PC-3 (cell line): ENCODE data around the gene MPI. TPM values are rescaled to one million over a fixed set of nuclear protein-coding genes. Genes with fewer than 3 reads are reported as not detected.
"Not testable (repeated sequence)": the region's sequence is repeated elsewhere in the genome, so short reads cannot be mapped to it uniquely, and the experiment has no call there.

Source experiments
- ATAC-seq: fragments of 200-7000 bp; cut with Tn5 transposase; 2 replicates; pipeline ENCODE4 v1.9.1; 2020; ENCODE audit warnings: mild to moderate bottlenecking, moderate library complexity
- BruUV-seq: library from RNA; stranded (reverse); fragments of 400-500 nt; replicated peaks from 2 replicates; lab custom pipeline; 2021; lab: Mats Ljungman, UMichigan
- CTCF ChIA-PET: fragments of 300-600 bp; sonication (Branson Sonifier 250); formaldehyde crosslinking; loops from one replicate; lab custom pipeline; 2022; ENCODE audit warnings: antibody characterized with exemption; lab: Charles Lee
- POLR2A ChIA-PET: fragments of 300-600 bp; sonication (Branson Sonifier 250); formaldehyde crosslinking; loops from one replicate; lab custom pipeline; 2022; ENCODE audit warnings: antibody characterized with exemption; ENCODE audit not compliant: unreplicated experiment; lab: Charles Lee
- DNase-seq: peaks from one replicate; pipeline ENCODE4 v3.0.0-alpha.2; 2015
- H2AFZ ChIP-seq: fragments of 300-600 bp; sonication (generic); 2 replicates; pipeline ENCODE4 v1.6.0; 2016; ENCODE audit warnings: antibody characterized with exemption, low read length
- H3F3A ChIP-seq: fragments of 300-600 bp; sonication (generic); one replicate; pipeline ENCODE4 v1.6.0; 2017; ENCODE audit warnings: antibody characterized with exemption, low read length, control low read depth, mild to moderate bottlenecking; ENCODE audit not compliant: unreplicated experiment
- H3K27ac ChIP-seq: fragments of 300-600 bp; sonication (generic); 2 replicates; pipeline ENCODE4 v1.5.1; 2016; ENCODE audit warnings: mild to moderate bottlenecking, low read length
- H3K27me3 ChIP-seq: fragments of 300-600 bp; sonication (generic); 2 replicates; pipeline ENCODE4 v1.6.1; 2016; ENCODE audit warnings: low read length, mixed read lengths
- H3K36me3 ChIP-seq: fragments of 300-600 bp; sonication (generic); 2 replicates; pipeline ENCODE4 v1.6.1; 2016; ENCODE audit warnings: low read depth, mixed run types, low read length, mixed read lengths
- H3K4me1 ChIP-seq: fragments of 300-600 bp; sonication (generic); 2 replicates; pipeline ENCODE4 v1.5.1; 2016; ENCODE audit warnings: low read length; ENCODE audit not compliant: insufficient read depth
- H3K4me2 ChIP-seq: fragments of 300-600 bp; sonication (generic); 2 replicates; pipeline ENCODE4 v1.6.0; 2016; ENCODE audit warnings: low read length
- H3K4me3 ChIP-seq: fragments of 300-600 bp; sonication (generic); 2 replicates; pipeline ENCODE4 v1.5.1; 2016; ENCODE audit warnings: mild to moderate bottlenecking, low read length, mixed read lengths
- H3K79me2 ChIP-seq: fragments of 300-600 bp; sonication (generic); 2 replicates; pipeline ENCODE4 v1.6.1; 2017; ENCODE audit warnings: low read length, mixed read lengths
- H3K9ac ChIP-seq: fragments of 300-600 bp; sonication (generic); 2 replicates; pipeline ENCODE4 v1.6.0; 2016; ENCODE audit warnings: mild to moderate bottlenecking, low read length
- H3K9me2 ChIP-seq: fragments of 300-600 bp; sonication (generic); replicated peaks from 2 replicates; pipeline ENCODE4 v1.6.1; 2016; ENCODE audit warnings: mixed run types, low read length, mixed read lengths
- H3K9me3 ChIP-seq: fragments of 300-600 bp; sonication (generic); 2 replicates; pipeline ENCODE4 v1.6.1; 2016; ENCODE audit warnings: low read length, mixed read lengths
- H4K20me1 ChIP-seq: fragments of 300-600 bp; sonication (generic); 2 replicates; pipeline ENCODE4 v1.6.1; 2016; ENCODE audit warnings: low read length, mixed read lengths
- CTCF ChIP-seq: fragments of 300-600 bp; sonication (generic); conservative IDR thresholded peaks from 2 replicates; pipeline ENCODE4 v1.5.1; 2017; ENCODE audit warnings: antibody characterized with exemption, low read depth, mild to moderate bottlenecking, low read length
- EZH2 ChIP-seq: fragments of 300-600 bp; sonication (generic); IDR thresholded peaks from one replicate; pipeline ENCODE4 v1.6.1; 2017; ENCODE audit warnings: antibody characterized with exemption, mild to moderate bottlenecking, low read length; ENCODE audit not compliant: unreplicated experiment
- EZH2phosphoT487 ChIP-seq: fragments of 300-600 bp; sonication (generic); IDR thresholded peaks from 2 replicates; pipeline ENCODE4 v1.6.1; 2018; ENCODE audit warnings: mild to moderate bottlenecking, antibody characterized with exemption, low read length, borderline replicate concordance
- intact Hi-C: fragments of 100-400 bp; cut with micrococcal nuclease; formaldehyde crosslinking; loops from 2 replicates; pipeline ENCODE4 v1.9.0; 2023
- total RNA-seq: library from RNA; depleted of rRNA; stranded (reverse); fragments of >200 nt; gene quantifications from 2 replicates; pipeline ENCODE4 v1.2.3, GENCODE V29; 2014

MPI gene
- total RNA-seq, 1 experiment from 2014 or later: 35.2 TPM

DNA sequence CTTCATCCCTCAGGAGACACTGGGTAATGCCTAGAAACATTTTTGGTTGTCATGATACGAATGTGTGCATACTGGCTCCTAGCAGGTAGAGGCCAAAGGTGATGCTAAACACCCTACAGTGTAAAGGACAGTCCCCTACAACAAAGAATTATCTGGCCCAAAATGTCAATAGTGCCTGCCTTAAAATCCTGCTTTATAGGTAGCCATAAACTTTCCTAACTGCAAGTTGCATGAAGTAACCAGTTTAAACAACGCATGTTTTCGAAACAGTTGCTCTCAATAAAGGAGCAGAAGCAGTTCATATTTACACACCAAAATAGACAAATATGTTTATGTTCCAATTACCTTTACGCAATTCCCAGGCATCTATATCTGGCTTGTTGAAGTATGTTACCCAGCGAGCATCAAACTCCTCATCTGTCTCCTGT is 38.9 kb downstream of the MPI start:
- ChIA-PET CTCF (no interaction called here), POLR2A (no interaction called here)
- TF ChIP-seq EZH2phosphoT487 (no peak), EZH2 (no peak), CTCF (no peak)
- no peaks in the 10 kb centered on the region for H3K9me3 ChIP-seq
- no peaks in the 10 kb centered on the region for H3K9me2 ChIP-seq
- H3K4me3 ChIP-seq: no peak overlapping the region
- H3K36me3 ChIP-seq: peaks cover 34% of the 10 kb centered on the region
- no peak for ATAC-seq
- no peak overlapping the region for H3K27ac ChIP-seq
- H2AFZ ChIP-seq: no peak overlapping the region
- no peak overlapping the region for H3K9ac ChIP-seq
- no TSS peak for BruUV-seq
- H4K20me1 ChIP-seq: 0 out of 2 replicates have a peak, but pooled peaks cover 7% of the 10 kb centered on the region
- no peaks in the 10 kb centered on the region for H3K4me1 ChIP-seq
- no peak overlapping the region for H3K4me2 ChIP-seq
- H3F3A ChIP-seq: no peaks in the 10 kb centered on the region
- intact Hi-C loops: no loop called here
- DNase-seq: no peak
- peaks cover 51% of the 10 kb centered on the region for H3K79me2 ChIP-seq
- H3K27me3 ChIP-seq: no peaks in the 10 kb centered on the region

GRCh38 chr15:74933573-74933972 is 43.7 kb downstream of the MPI start:
- ChIA-PET POLR2A (no interaction called here), CTCF (no interaction called here)
- Histone ChIP-seq H4K20me1 (peaks cover 12% of the 10 kb centered on the region; the same call in 1 of the 2 replicates), H3K4me3 (no peak overlapping the region), H3F3A (no peaks in the 10 kb centered on the region), H3K9me3 (no peaks in the 10 kb centered on the region), H3K36me3 (peaks cover 14% of the 10 kb centered on the region), H3K4me1 (peaks cover 8% of the 10 kb centered on the region; the same call in 1 of the 2 replicates), H3K79me2 (peaks cover 83% of the 10 kb centered on the region), H3K4me2 (no peak overlapping the region), H3K9ac (no peak overlapping the region), H3K27me3 (no peaks in the 10 kb centered on the region), H2AFZ (no peak overlapping the region), H3K27ac (no peak overlapping the region), H3K9me2 (no peaks in the 10 kb centered on the region)
- no peak for ATAC-seq
- DNase-seq: no peak
- TF ChIP-seq EZH2phosphoT487 (no peak), CTCF (no peak), EZH2 (no peak)
- intact Hi-C loops: loop anchor here (10.0 kb wide), 1 partner anchor 389 kb away; the partner anchor contains the start of gene ARID3B
- BruUV-seq: no TSS peak

GRCh38 chr15:74935193-74935592 is 45.4 kb downstream of the MPI start:
- H3K36me3 ChIP-seq, BruUV-seq, H4K20me1 ChIP-seq, H3K9me2 ChIP-seq, H3K27ac ChIP-seq, H3F3A ChIP-seq, ATAC-seq, H3K9me3 ChIP-seq, CTCF ChIA-PET, H3K9ac ChIP-seq, H3K4me3 ChIP-seq, H3K27me3 ChIP-seq, H2AFZ ChIP-seq, H3K4me1 ChIP-seq: not testable (repeated sequence)
- peak overlapping the region; percentile 23; the same call in 1 of the 2 replicates for H3K4me2 ChIP-seq
- peaks cover 72% of the 10 kb centered on the region for H3K79me2 ChIP-seq
- peak; percentile 39 for DNase-seq
- intact Hi-C loops: loop anchor here (5.0 to 10.0 kb wide), 2 partner anchors 33 to 390 kb away; partner anchors contain the start of gene ARID3B
- POLR2A ChIA-PET: interaction anchor here (0.6 kb wide), 1 partner anchor 28 kb away, joined by 3 read pairs; no protein-coding TSS in a partner anchor
- TF ChIP-seq CTCF: peak; percentile 29; the same call in 1 of the 2 replicates
